OCI-LY1 (cell line): Measurements from ENCODE around the gene NARF.

Experiments used
- H2AFZ ChIP-seq: fragments of 200-600 bp; sonication (generic), shearing (Covaris generic); 2 replicates; pipeline ENCODE4 v1.6.0; 2014; ENCODE audit warnings: antibody characterized with exemption, mild to moderate bottlenecking, low read length
- H3F3A ChIP-seq: fragments of 200-600 bp; sonication (generic), shearing (Covaris generic); 2 replicates; pipeline ENCODE4 v1.6.0; 2014; ENCODE audit warnings: mild to moderate bottlenecking, antibody characterized with exemption, low read length, moderate library complexity; ENCODE audit not compliant: insufficient read depth
- H3K27ac ChIP-seq: fragments of 200-600 bp; sonication (generic); 2 replicates; pipeline ENCODE4 v1.5.1; 2014; ENCODE audit warnings: low read length, mixed run types, mild to moderate bottlenecking, low read depth; ENCODE audit not compliant: poor library complexity, severe bottlenecking
- H3K27me3 ChIP-seq: fragments of 200-600 bp; sonication (generic); 2 replicates; pipeline ENCODE4 v1.6.0; 2014; ENCODE audit warnings: antibody characterized with exemption, mild to moderate bottlenecking, low read length, moderate library complexity; ENCODE audit not compliant: insufficient read depth
- H3K36me3 ChIP-seq: fragments of 200-600 bp; sonication (generic); 2 replicates; pipeline ENCODE4 v1.6.1; 2014; ENCODE audit warnings: mild to moderate bottlenecking, antibody characterized with exemption, low read length, moderate library complexity, mixed read lengths; ENCODE audit not compliant: insufficient read depth
- H3K4me1 ChIP-seq: fragments of 200-600 bp; sonication (generic); 2 replicates; pipeline ENCODE4 v1.5.1; 2014; ENCODE audit warnings: mild to moderate bottlenecking, low read length, moderate library complexity; ENCODE audit not compliant: insufficient read depth, severe bottlenecking
- H3K4me2 ChIP-seq: fragments of 200-600 bp; sonication (generic), shearing (Covaris generic); 2 replicates; pipeline ENCODE4 v1.6.1; 2014; ENCODE audit warnings: low read length
- H3K4me3 ChIP-seq: fragments of 200-600 bp; sonication (generic); 2 replicates; pipeline ENCODE4 v1.5.1; 2014; ENCODE audit warnings: low read length, low read depth, mild to moderate bottlenecking, mixed read lengths; ENCODE audit not compliant: poor library complexity, severe bottlenecking
- H3K79me2 ChIP-seq: fragments of 200-600 bp; shearing (Covaris generic); 2 replicates; pipeline ENCODE4 v1.6.1; 2016; ENCODE audit warnings: mixed run types, low read length, mixed read lengths; ENCODE audit not compliant: insufficient read depth
- H3K9ac ChIP-seq: fragments of 200-600 bp; sonication (generic), shearing (Covaris generic); 2 replicates; pipeline ENCODE4 v1.6.1; 2014; ENCODE audit warnings: mild to moderate bottlenecking, low read length, mixed read lengths
- H3K9me2 ChIP-seq: fragments of 200-600 bp; sonication (generic), shearing (Covaris generic); 2 replicates; pipeline ENCODE4 v1.6.1; 2014; ENCODE audit warnings: low read depth, mild to moderate bottlenecking, low read length, mixed read lengths
- H3K9me3 ChIP-seq: fragments of 200-600 bp; shearing (Covaris generic); 2 replicates; pipeline ENCODE4 v1.6.1; 2014; ENCODE audit warnings: low read length, mixed read lengths
- H4K20me1 ChIP-seq: fragments of 200-600 bp; sonication (generic), shearing (Covaris generic); 2 replicates; pipeline ENCODE4 v1.6.0; 2016; ENCODE audit warnings: mild to moderate bottlenecking, low read length; ENCODE audit not compliant: insufficient read depth
- EZH2 ChIP-seq: fragments of 200-600 bp; sonication (generic), shearing (Covaris generic); IDR thresholded peaks from 2 replicates; pipeline ENCODE4 v1.8.0; 2017; ENCODE audit warnings: borderline replicate concordance, mixed run types, mild to moderate bottlenecking, antibody characterized with exemption, low read length, moderate library complexity, mixed read lengths
- TF ChIP-seq, protein P1 (sequence below): fragments of 200-600 bp; sonication (generic), shearing (Covaris generic); IDR thresholded peaks from 2 replicates; pipeline ENCODE4 v1.5.1; 2017; ENCODE audit warnings: mild to moderate bottlenecking, antibody characterized with exemption, low read length, moderate library complexity, mixed read lengths

Gene NARF

DNA sequence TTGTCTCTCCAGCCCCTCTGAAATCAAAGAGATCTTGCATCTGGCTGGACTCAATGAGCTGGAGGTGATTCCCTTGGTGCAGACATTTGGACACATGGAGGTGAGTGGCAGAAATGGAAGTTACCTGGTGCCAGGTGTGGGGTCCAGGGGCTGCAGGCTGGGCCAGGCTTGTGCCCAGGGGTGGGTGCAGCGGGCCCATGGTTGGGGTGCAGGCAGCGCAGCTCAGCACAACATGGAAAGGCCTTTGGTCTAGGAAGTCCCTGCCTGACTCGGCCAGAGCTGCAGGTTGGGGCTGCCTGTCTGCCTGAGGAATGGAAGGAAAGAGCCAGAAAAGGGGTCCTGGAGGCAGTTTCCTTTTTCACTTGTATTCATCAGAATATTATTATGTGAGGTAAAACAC is 30.0 kb upstream of the NARF start:
- no peak overlapping the region for H3K4me2 ChIP-seq
- TF ChIP-seq, protein P1, sequence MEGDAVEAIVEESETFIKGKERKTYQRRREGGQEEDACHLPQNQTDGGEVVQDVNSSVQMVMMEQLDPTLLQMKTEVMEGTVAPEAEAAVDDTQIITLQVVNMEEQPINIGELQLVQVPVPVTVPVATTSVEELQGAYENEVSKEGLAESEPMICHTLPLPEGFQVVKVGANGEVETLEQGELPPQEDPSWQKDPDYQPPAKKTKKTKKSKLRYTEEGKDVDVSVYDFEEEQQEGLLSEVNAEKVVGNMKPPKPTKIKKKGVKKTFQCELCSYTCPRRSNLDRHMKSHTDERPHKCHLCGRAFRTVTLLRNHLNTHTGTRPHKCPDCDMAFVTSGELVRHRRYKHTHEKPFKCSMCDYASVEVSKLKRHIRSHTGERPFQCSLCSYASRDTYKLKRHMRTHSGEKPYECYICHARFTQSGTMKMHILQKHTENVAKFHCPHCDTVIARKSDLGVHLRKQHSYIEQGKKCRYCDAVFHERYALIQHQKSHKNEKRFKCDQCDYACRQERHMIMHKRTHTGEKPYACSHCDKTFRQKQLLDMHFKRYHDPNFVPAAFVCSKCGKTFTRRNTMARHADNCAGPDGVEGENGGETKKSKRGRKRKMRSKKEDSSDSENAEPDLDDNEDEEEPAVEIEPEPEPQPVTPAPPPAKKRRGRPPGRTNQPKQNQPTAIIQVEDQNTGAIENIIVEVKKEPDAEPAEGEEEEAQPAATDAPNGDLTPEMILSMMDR: no peak
- no peak for TF ChIP-seq EZH2

GRCh38 chr17:82429824-82430223 is 28.7 kb upstream of the NARF start:
- Histone ChIP-seq H3K36me3 (no peaks in the 10 kb centered on the region), H3K4me3 (no peak overlapping the region), H3K9me3 (no peaks in the 10 kb centered on the region), H3K4me1 (peaks cover 22% of the 10 kb centered on the region), H3F3A (0 out of 2 replicates have a peak, but pooled peaks cover 5% of the 10 kb centered on the region), H3K4me2 (peak overlapping the region; percentile 12; the same call in 1 of the 2 replicates), H3K79me2 (no peaks in the 10 kb centered on the region), H3K9ac (no peak overlapping the region), H2AFZ (no peak overlapping the region), H4K20me1 (no peaks in the 10 kb centered on the region), H3K27ac (peak overlapping the region; percentile 24), H3K27me3 (no peaks in the 10 kb centered on the region), H3K9me2 (no peaks in the 10 kb centered on the region)
- no peak for TF ChIP-seq EZH2
- TF ChIP-seq, protein P1: no peak

More for the DNA sequence above, 30.0 kb upstream of the NARF start:
- Histone ChIP-seq H3K36me3 (no peaks in the 10 kb centered on the region), H3K79me2 (no peaks in the 10 kb centered on the region), H3K4me1 (peaks cover 13% of the 10 kb centered on the region), H2AFZ (no peak overlapping the region), H3K9me2 (no peaks in the 10 kb centered on the region), H3K27ac (no peak overlapping the region), H3K9me3 (no peaks in the 10 kb centered on the region), H3F3A (0 out of 2 replicates have a peak, but pooled peaks cover 5% of the 10 kb centered on the region), H3K27me3 (no peaks in the 10 kb centered on the region), H3K4me3 (no peak overlapping the region), H4K20me1 (no peaks in the 10 kb centered on the region), H3K9ac (no peak overlapping the region)

GRCh38 chr17:82432017-82432416 is 26.5 kb upstream of the NARF start:
- Histone ChIP-seq H3F3A (0 out of 2 replicates have a peak, but pooled peaks cover 5% of the 10 kb centered on the region), H3K9me2 (no peaks in the 10 kb centered on the region), H3K9me3 (no peaks in the 10 kb centered on the region), H3K36me3 (no peaks in the 10 kb centered on the region; the same call in 1 of the 2 replicates), H3K27ac (no peak overlapping the region), H2AFZ (no peak overlapping the region), H3K27me3 (no peaks in the 10 kb centered on the region), H3K9ac (no peak overlapping the region), H3K79me2 (no peaks in the 10 kb centered on the region), H3K4me3 (no peak overlapping the region), H3K4me2 (no peak overlapping the region), H4K20me1 (no peaks in the 10 kb centered on the region), H3K4me1 (peaks cover 22% of the 10 kb centered on the region)
- TF ChIP-seq EZH2: no peak
- TF ChIP-seq, protein P1: no peak
